ENCODE results near the gene CLCN3.
"Not testable (repeated sequence)": the region's sequence is repeated elsewhere in the genome, so short reads cannot be mapped to it uniquely, and the experiment has no call there.

The CLCN3 gene

GRCh38 chr4:169723207-169723965 lies 103.0 kb downstream of the CLCN3 start:
- no peak overlapping the region for H3K9ac ChIP-seq (ENCODE audit: low read depth, low read length)
- peaks cover 21% of the 10 kb centered on the region for H3K36me3 ChIP-seq (ENCODE audit: insufficient read depth, low read depth, low read length)
- H3K4me1 ChIP-seq (ENCODE audit: insufficient read depth, low read length), result no peaks in the 10 kb centered on the region
- H3K27ac ChIP-seq (ENCODE audit: low read length), result no peak overlapping the region
- H3K27me3 ChIP-seq (ENCODE audit: insufficient read depth, low read length), result no peaks in the 10 kb centered on the region
- H3K4me3 ChIP-seq (ENCODE audit: low read length), result no peak overlapping the region
- H3K9me3 ChIP-seq (ENCODE audit: insufficient read depth, low read depth, low read length), result no peaks in the 10 kb centered on the region

- H3K4me3 ChIP-seq (ENCODE audit: low read length), result no peak overlapping the region
- H3K9me3 ChIP-seq (ENCODE audit: insufficient read depth, low read depth, low read length), result no peaks in the 10 kb centered on the region
- no peaks in the 10 kb centered on the region for H3K27me3 ChIP-seq (ENCODE audit: insufficient read depth, low read length)
- no peak overlapping the region for H3K27ac ChIP-seq (ENCODE audit: low read length)
- no peaks in the 10 kb centered on the region for H3K4me1 ChIP-seq (ENCODE audit: insufficient read depth, low read length)
- no peak overlapping the region for H3K9ac ChIP-seq (ENCODE audit: low read depth, low read length)
- H3K36me3 ChIP-seq (ENCODE audit: insufficient read depth, low read depth, low read length), result peaks cover 27% of the 10 kb centered on the region
Observed at GRCh38 chr4:169724260-169724659, 103.9 kb downstream of the CLCN3 start.

- Histone ChIP-seq H3K4me3 (ENCODE audit: low read length) (no peak overlapping the region), H3K27me3 (ENCODE audit: insufficient read depth, low read length) (no peaks in the 10 kb centered on the region), H3K9me3 (ENCODE audit: insufficient read depth, low read depth, low read length) (no peaks in the 10 kb centered on the region), H3K27ac (ENCODE audit: low read length) (no peak overlapping the region), H3K9ac (ENCODE audit: low read depth, low read length) (no peak overlapping the region), H3K4me1 (ENCODE audit: insufficient read depth, low read length) (no peaks in the 10 kb centered on the region), H3K36me3 (ENCODE audit: insufficient read depth, low read depth, low read length) (peaks cover 32% of the 10 kb centered on the region)
Observed at GRCh38 chr4:169727616-169728015, 107.2 kb downstream of the CLCN3 start.

GRCh38 chr4:169730564-169730963 lies 110.2 kb downstream of the CLCN3 start:
- Histone ChIP-seq H3K27ac (ENCODE audit: low read length) (no peak overlapping the region), H3K4me1 (ENCODE audit: insufficient read depth, low read length) (no peaks in the 10 kb centered on the region), H3K9ac (ENCODE audit: low read depth, low read length) (no peak overlapping the region), H3K36me3 (ENCODE audit: insufficient read depth, low read depth, low read length) (peaks cover 45% of the 10 kb centered on the region), H3K9me3 (ENCODE audit: insufficient read depth, low read depth, low read length) (no peaks in the 10 kb centered on the region), H3K27me3 (ENCODE audit: insufficient read depth, low read length) (no peaks in the 10 kb centered on the region), H3K4me3 (ENCODE audit: low read length) (no peak overlapping the region)

GRCh38 chr4:169738604-169739003 lies 118.2 kb downstream of the CLCN3 start:
- H3K9me3 ChIP-seq (ENCODE audit: insufficient read depth, low read depth, low read length); H3K4me1 ChIP-seq (ENCODE audit: insufficient read depth, low read length); H3K9ac ChIP-seq (ENCODE audit: low read depth, low read length); H3K27ac ChIP-seq (ENCODE audit: low read length); H3K4me3 ChIP-seq (ENCODE audit: low read length); H3K27me3 ChIP-seq (ENCODE audit: insufficient read depth, low read length): not testable (repeated sequence)
- H3K36me3 ChIP-seq (ENCODE audit: insufficient read depth, low read depth, low read length), result peaks cover 58% of the 10 kb centered on the region

- no peaks in the 10 kb centered on the region for H3K9me3 ChIP-seq (ENCODE audit: insufficient read depth, low read depth, low read length)
- peaks cover 47% of the 10 kb centered on the region for H3K36me3 ChIP-seq (ENCODE audit: insufficient read depth, low read depth, low read length)
- no peaks in the 10 kb centered on the region for H3K4me1 ChIP-seq (ENCODE audit: insufficient read depth, low read length)
- H3K27me3 ChIP-seq (ENCODE audit: insufficient read depth, low read length), result no peaks in the 10 kb centered on the region
- no peak overlapping the region for H3K9ac ChIP-seq (ENCODE audit: low read depth, low read length)
- H3K27ac ChIP-seq (ENCODE audit: low read length), result no peak overlapping the region
- H3K4me3 ChIP-seq (ENCODE audit: low read length), result no peak overlapping the region
Observed at GRCh38 chr4:169741569-169741968, 121.2 kb downstream of the CLCN3 start.

GRCh38 chr4:169744601-169745000 lies 124.2 kb downstream of the CLCN3 start:
- Histone ChIP-seq H3K27me3 (ENCODE audit: insufficient read depth, low read length) (no peaks in the 10 kb centered on the region), H3K9ac (ENCODE audit: low read depth, low read length) (no peak overlapping the region), H3K36me3 (ENCODE audit: insufficient read depth, low read depth, low read length) (peaks cover 46% of the 10 kb centered on the region), H3K27ac (ENCODE audit: low read length) (no peak overlapping the region), H3K9me3 (ENCODE audit: insufficient read depth, low read depth, low read length) (no peaks in the 10 kb centered on the region), H3K4me3 (ENCODE audit: low read length) (no peak overlapping the region), H3K4me1 (ENCODE audit: insufficient read depth, low read length) (no peaks in the 10 kb centered on the region)

GRCh38 chr4:169745291-169745690 lies 124.9 kb downstream of the CLCN3 start:
- H3K27ac ChIP-seq (ENCODE audit: low read length), result no peak overlapping the region
- H3K36me3 ChIP-seq (ENCODE audit: insufficient read depth, low read depth, low read length), result peaks cover 49% of the 10 kb centered on the region
- H3K27me3 ChIP-seq (ENCODE audit: insufficient read depth, low read length), result no peaks in the 10 kb centered on the region

GRCh38 chr4:169756971-169757574 lies 136.7 kb downstream of the CLCN3 start:
- peak overlapping the region; percentile 94 for H3K4me3 ChIP-seq (ENCODE audit: low read length)
- H3K27me3 ChIP-seq (ENCODE audit: insufficient read depth, low read length), result peaks cover 3% of the 10 kb centered on the region; the same call in 1 of the 2 replicates
- peaks cover 7% of the 10 kb centered on the region for H3K36me3 ChIP-seq (ENCODE audit: insufficient read depth, low read depth, low read length)
- H3K9ac ChIP-seq (ENCODE audit: low read depth, low read length), result peak overlapping the region; percentile 92
- H3K4me1 ChIP-seq (ENCODE audit: insufficient read depth, low read length), result peaks cover 16% of the 10 kb centered on the region; the same call in 1 of the 2 replicates
- H3K27ac ChIP-seq (ENCODE audit: low read length), result peak overlapping the region; percentile 44
- no peaks in the 10 kb centered on the region for H3K9me3 ChIP-seq (ENCODE audit: insufficient read depth, low read depth, low read length)

More at GRCh38 chr4:169745291-169745690, 124.9 kb downstream of the CLCN3 start:
- no peaks in the 10 kb centered on the region for H3K4me1 ChIP-seq (ENCODE audit: insufficient read depth, low read length)
- H3K9me3 ChIP-seq (ENCODE audit: insufficient read depth, low read depth, low read length), result no peaks in the 10 kb centered on the region
- H3K4me3 ChIP-seq (ENCODE audit: low read length), result no peak overlapping the region
- H3K9ac ChIP-seq (ENCODE audit: low read depth, low read length), result no peak overlapping the region

GRCh38 chr4:169757575-169758184 lies 137.3 kb downstream of the CLCN3 start, which contains the start of gene HPF1:
HPF1 (minus strand) TSS chr4:169757944; CDS start chr4:169757877, 67 bp downstream.
- Histone ChIP-seq H3K36me3 (ENCODE audit: insufficient read depth, low read depth, low read length) (peaks cover 1% of the 10 kb centered on the region), H3K27ac (ENCODE audit: low read length) (peak within 1 kb of the TSS; percentile 44), H3K4me1 (ENCODE audit: insufficient read depth, low read length) (peaks cover 16% of the 10 kb centered on the region; the same call in 1 of the 2 replicates), H3K9me3 (ENCODE audit: insufficient read depth, low read depth, low read length) (no peaks in the 10 kb centered on the region), H3K9ac (ENCODE audit: low read depth, low read length) (peak within 1 kb of the TSS; percentile 92), H3K4me3 (ENCODE audit: low read length) (peak within 1 kb of the TSS; percentile 94), H3K27me3 (ENCODE audit: insufficient read depth, low read length) (peaks cover 3% of the 10 kb centered on the region; the same call in 1 of the 2 replicates)

GRCh38 chr4:169758401-169758962 lies 138.1 kb downstream of the CLCN3 start:
- H3K9me3 ChIP-seq (ENCODE audit: insufficient read depth, low read depth, low read length), result no peaks in the 10 kb centered on the region
- no peak overlapping the region for H3K4me3 ChIP-seq (ENCODE audit: low read length)
- no peaks in the 10 kb centered on the region for H3K36me3 ChIP-seq (ENCODE audit: insufficient read depth, low read depth, low read length)
- no peak overlapping the region for H3K9ac ChIP-seq (ENCODE audit: low read depth, low read length)
- H3K27ac ChIP-seq (ENCODE audit: low read length), result no peak overlapping the region
- H3K4me1 ChIP-seq (ENCODE audit: insufficient read depth, low read length), result peaks cover 16% of the 10 kb centered on the region; the same call in 1 of the 2 replicates
- peaks cover 3% of the 10 kb centered on the region; the same call in 1 of the 2 replicates for H3K27me3 ChIP-seq (ENCODE audit: insufficient read depth, low read length)

All from iPS-20b (cell line).